AG09319 (cell line): Measurements from ENCODE around the gene GALK1.
A peak's percentile ranks its signal among the peaks of the same experiment; 100 is the strongest.
"Not testable (repeated sequence)": the region's sequence is repeated elsewhere in the genome, so short reads cannot be mapped to it uniquely, and the experiment has no call there.

ENCODE experiments used
- DNase-seq: peaks from one replicate; pipeline ENCODE4 v3.0.0-alpha.2; 2010; ENCODE audit warnings: low read depth; ENCODE audit errors: extremely low read depth
- CTCF ChIP-seq: IDR thresholded peaks from 2 replicates; pipeline ENCODE4 v1.5.1; 2011; ENCODE audit warnings: low read depth, mild to moderate bottlenecking, inconsistent platforms, low read length, moderate library complexity

The GALK1 gene

GRCh38 chr17:75783069-75783783, 18.2 kb upstream of the GALK1 start:
- peak; percentile 68 for TF ChIP-seq CTCF
- DNase-seq = no peak

- no peak for TF ChIP-seq CTCF
- no peak for DNase-seq
These were observed 15.2 kb upstream of the GALK1 start for GRCh38 chr17:75779987-75780889.

- DNase-seq = peak; percentile 100
- no peak for TF ChIP-seq CTCF
These were observed 14.4 kb upstream of the GALK1 start for GRCh38 chr17:75779250-75779986.

GRCh38 chr17:75778861-75779249, 13.9 kb upstream of the GALK1 start:
- no peak for DNase-seq
- TF ChIP-seq CTCF = peak; percentile 50

GRCh38 chr17:75778066-75778860, 13.3 kb upstream of the GALK1 start:
- DNase-seq = not testable (repeated sequence)

GRCh38 chr17:75777296-75777922, 12.4 kb upstream of the GALK1 start:
- DNase-seq = no peak
- no peak for TF ChIP-seq CTCF
